ENCODE results near the gene DAB2IP.

DNA sequence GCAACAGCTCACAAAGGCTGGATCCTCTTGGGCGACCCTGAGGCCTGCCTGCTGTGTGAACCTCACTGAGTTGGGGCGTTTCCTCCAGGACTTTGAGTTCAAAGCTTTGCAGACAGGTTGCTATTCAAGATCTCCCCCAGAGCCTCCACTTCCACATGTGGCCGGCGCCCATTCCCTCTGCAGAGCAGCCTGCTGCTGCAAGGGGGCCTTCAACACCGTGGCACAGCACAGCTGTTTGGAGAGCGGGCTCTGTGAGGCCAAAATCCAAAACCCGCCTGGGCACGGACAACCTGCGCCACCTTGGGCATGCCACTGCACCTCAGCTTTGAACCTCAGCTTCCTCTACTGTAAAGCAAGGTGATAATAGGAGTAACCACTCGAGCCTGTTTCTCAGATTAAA lies 160.3 kb downstream of the DAB2IP start:
- TF ChIP-seq, protein P1, sequence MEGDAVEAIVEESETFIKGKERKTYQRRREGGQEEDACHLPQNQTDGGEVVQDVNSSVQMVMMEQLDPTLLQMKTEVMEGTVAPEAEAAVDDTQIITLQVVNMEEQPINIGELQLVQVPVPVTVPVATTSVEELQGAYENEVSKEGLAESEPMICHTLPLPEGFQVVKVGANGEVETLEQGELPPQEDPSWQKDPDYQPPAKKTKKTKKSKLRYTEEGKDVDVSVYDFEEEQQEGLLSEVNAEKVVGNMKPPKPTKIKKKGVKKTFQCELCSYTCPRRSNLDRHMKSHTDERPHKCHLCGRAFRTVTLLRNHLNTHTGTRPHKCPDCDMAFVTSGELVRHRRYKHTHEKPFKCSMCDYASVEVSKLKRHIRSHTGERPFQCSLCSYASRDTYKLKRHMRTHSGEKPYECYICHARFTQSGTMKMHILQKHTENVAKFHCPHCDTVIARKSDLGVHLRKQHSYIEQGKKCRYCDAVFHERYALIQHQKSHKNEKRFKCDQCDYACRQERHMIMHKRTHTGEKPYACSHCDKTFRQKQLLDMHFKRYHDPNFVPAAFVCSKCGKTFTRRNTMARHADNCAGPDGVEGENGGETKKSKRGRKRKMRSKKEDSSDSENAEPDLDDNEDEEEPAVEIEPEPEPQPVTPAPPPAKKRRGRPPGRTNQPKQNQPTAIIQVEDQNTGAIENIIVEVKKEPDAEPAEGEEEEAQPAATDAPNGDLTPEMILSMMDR (conservative IDR thresholded peaks at IDR 0.05 in 1 of 2, IDR thresholded peaks at IDR 0.05 in 1 of 2; ENCODE audit: low read depth in 1 of 2, low read length in 2 of 2): no peak
- no peak for TF ChIP-seq EZH2 (IDR thresholded peaks at IDR 0.05; ENCODE audit: low read length, missing control alignments)
